ENCODE results near the gene ASCC1. TPM values are rescaled to one million over a fixed set of nuclear protein-coding genes. Genes with fewer than 3 reads are reported as not detected.

The ASCC1 gene
- total RNA-seq, 2 experiments from 2014 or later: 16.5 to 19.0 TPM

- H3K27me3 Mint-ChIP-seq: no peaks in the 10 kb centered on the region
Observed at GRCh38 chr10:72260976-72261783, 45.1 kb upstream of the ASCC1 start.

GRCh38 chr10:72260239-72260975 is 44.3 kb upstream of the ASCC1 start:
- ATAC-seq (ENCODE audit: poor library complexity) (peak; percentile 76), DNase-seq (peak; percentile 64 to 91 (median 77))
- H3K9me3 ChIP-seq (ENCODE audit: control insufficient read depth in 1 of 2, insufficient read depth in 1 of 2, low read length in 2 of 2): no peaks in the 10 kb centered on the region
- H3K9me3 Mint-ChIP-seq: no peaks in the 10 kb centered on the region
- H3K27ac Mint-ChIP-seq: peak overlapping the region; percentile 85
- intact Hi-C loops (cut with DNase I, micrococcal nuclease): loop anchor here in 1 of 2 experiments (2.0 to 5.0 kb wide), 3 partner anchors 14 to 43 kb away; partner anchors contain the start of genes ANAPC16 and ASCC1
- peaks cover 73% of the 10 kb centered on the region for H3K4me1 Mint-ChIP-seq (ENCODE audit: low read depth)
- no peaks in the 10 kb centered on the region for H3K27me3 ChIP-seq (ENCODE audit: control insufficient read depth in 1 of 2, insufficient read depth in 2 of 2, low read length in 2 of 2)
- H3K27ac ChIP-seq (ENCODE audit: low read depth in 1 of 2, low read length in 2 of 2): peak overlapping the region; percentile 68 to 80
- no peaks in the 10 kb centered on the region for H3K36me3 ChIP-seq (ENCODE audit: insufficient read depth, low read length)
- TF ChIP-seq CTCF (IDR thresholded peaks at IDR 0.05): no peak
- ChIA-PET CTCF (interaction anchor here (0.9 to 4.3 kb wide), 11 partner anchors 9 to 77 kb away, joined by 3 to 20 read pairs (median 5); partner anchors contain the start of gene DDIT4), POLR2A (interaction anchor here (0.7 to 4.7 kb wide), 18 partner anchors 11 to 173 kb away, joined by 3 to 53 read pairs (median 6); partner anchors contain the start of genes ANAPC16, ASCC1 and DDIT4)
- peak overlapping the region; percentile 77 for H3K4me3 ChIP-seq (ENCODE audit: low read length)
- no peaks in the 10 kb centered on the region for H3K36me3 Mint-ChIP-seq (ENCODE audit: low read depth)
- H3K4me3 Mint-ChIP-seq: peak overlapping the region; percentile 84
- H3K27me3 Mint-ChIP-seq: no peaks in the 10 kb centered on the region
- peaks cover 80% of the 10 kb centered on the region for H3K4me1 ChIP-seq (ENCODE audit: insufficient read depth, low read length)

More at GRCh38 chr10:72260976-72261783, 45.1 kb upstream of the ASCC1 start:
- H3K9me3 ChIP-seq (ENCODE audit: control insufficient read depth in 1 of 2, insufficient read depth in 1 of 2, low read length in 2 of 2): no peaks in the 10 kb centered on the region
- Mint-ChIP-seq H3K4me3 (peak overlapping the region; percentile 84), H3K9me3 (no peaks in the 10 kb centered on the region), H3K4me1 (ENCODE audit: low read depth) (peaks cover 68% of the 10 kb centered on the region), H3K36me3 (ENCODE audit: low read depth) (no peaks in the 10 kb centered on the region), H3K27ac (peak overlapping the region; percentile 85)
- peak; percentile 6 for ATAC-seq (ENCODE audit: poor library complexity)
- ChIA-PET POLR2A (interaction anchor here (0.7 to 4.7 kb wide), 15 partner anchors 12 to 174 kb away, joined by 3 to 53 read pairs (median 7); partner anchors contain the start of genes ANAPC16, ASCC1 and DDIT4), CTCF (interaction anchor here (0.7 to 4.3 kb wide), 12 partner anchors 8 to 79 kb away, joined by 3 to 20 read pairs (median 4); partner anchors contain the start of gene DDIT4)
- H3K36me3 ChIP-seq (ENCODE audit: insufficient read depth, low read length): no peaks in the 10 kb centered on the region
- DNase-seq: peak in 7 of 14 experiments; percentile 29 to 89 (median 57)
- peak overlapping the region; percentile 68 to 80 for H3K27ac ChIP-seq (ENCODE audit: low read depth in 1 of 2, low read length in 2 of 2)
- H3K4me3 ChIP-seq (ENCODE audit: low read length): peak overlapping the region; percentile 77
- peaks cover 80% of the 10 kb centered on the region for H3K4me1 ChIP-seq (ENCODE audit: insufficient read depth, low read length)
- intact Hi-C loops (cut with DNase I, micrococcal nuclease): loop anchor here in 1 of 2 experiments (2.0 to 5.0 kb wide), 3 partner anchors 14 to 44 kb away; partner anchors contain the start of genes ANAPC16 and ASCC1
- TF ChIP-seq CTCF (IDR thresholded peaks at IDR 0.05): no peak
- no peaks in the 10 kb centered on the region for H3K27me3 ChIP-seq (ENCODE audit: control insufficient read depth in 1 of 2, insufficient read depth in 2 of 2, low read length in 2 of 2)
